Mucosa of descending colon (tissue), 3 donors: ENCODE data around the gene PTPRN2. TPM values are rescaled to one million over a fixed set of nuclear protein-coding genes. Genes with fewer than 3 reads are reported as not detected.
A peak's percentile ranks its signal among the peaks of the same experiment; 100 is the strongest.

Experiments
- ATAC-seq: fragments of 200-7000 bp; cut with Tn5 transposase; one replicate; pipeline ENCODE4 v1.9.1; 2020; ENCODE audit warnings: mild to moderate bottlenecking, moderate library complexity
- DNase-seq, 3 donors: peaks; one replicate each; pipeline ENCODE4 v3.0.0-alpha.2; 2020
- H3K36me3 ChIP-seq: fragments of 200-600 bp; one replicate; pipeline ENCODE4 v1.8.0; 2021; ENCODE audit warnings: low read depth, mild to moderate bottlenecking
- H3K4me1 ChIP-seq: fragments of 200-600 bp; one replicate; pipeline ENCODE4 v1.8.0; 2021; ENCODE audit warnings: low read depth, mild to moderate bottlenecking
- H3K4me3 ChIP-seq: fragments of 200-600 bp; one replicate; pipeline ENCODE4 v1.8.0; 2021; ENCODE audit warnings: mild to moderate bottlenecking
- H3K9me3 ChIP-seq: fragments of 200-600 bp; one replicate; pipeline ENCODE4 v1.8.0; 2021; ENCODE audit warnings: mild to moderate bottlenecking
- intact Hi-C, 2 donors: fragments of 100-400 bp; cut with DNase I in 1 of 2; cut with micrococcal nuclease in 1 of 2; formaldehyde crosslinking; loops; one replicate each; pipeline versions ENCODE4 v1.11.0 to v1.11.1; 2022; cut with DNase I, micrococcal nuclease
- total RNA-seq, 3 donors: library from RNA; stranded (reverse); fragmentation: NEBNext Ultra II Directional in 2 of 3; extraction: Animal tissue kit (Norgen Biotek cat#: 25700) in 2 of 3; gene quantifications; one replicate each; pipeline versions ENCODE4 v1.2.1 to v1.2.4, GENCODE V29; 2021 to 2023
- TF ChIP-seq, protein P1 (sequence below): fragments of 200-600 bp; IDR thresholded peaks from one replicate; pipeline ENCODE4 v1.8.0; 2022; ENCODE audit warnings: antibody characterized with exemption, mild to moderate bottlenecking
- donor health status: DM: no; HTN: no; CAD: no; lungs with moderate emphysema.
- donor health status: DM: no; HTN: no; CAD: no.
- donor health status: DM: no; HTN: yes; CAD: no.

Gene PTPRN2
- total RNA-seq, 3 donors from 2014 or later = 12.5 to 28.0 (median 26.2) TPM

DNA sequence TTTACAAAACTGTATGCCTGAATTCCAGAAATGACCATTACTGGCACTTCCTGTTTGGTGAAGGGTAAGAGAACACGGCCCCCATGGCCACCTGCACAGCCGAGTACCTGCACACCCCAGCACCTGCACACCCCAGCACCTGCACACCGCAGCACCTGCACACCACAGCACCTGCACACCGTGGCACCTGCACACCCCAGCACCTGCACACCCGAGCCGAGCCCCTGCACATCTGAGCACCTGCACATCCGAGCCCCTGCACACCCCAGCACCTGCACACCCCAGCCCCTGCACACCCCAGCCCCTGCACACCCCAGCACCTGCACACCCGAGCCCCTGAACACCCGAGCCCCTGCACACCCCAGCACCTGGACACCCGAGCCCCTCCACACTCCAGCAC lies 1007.3 kb downstream of the PTPRN2 start:
- Histone ChIP-seq H3K36me3 (no peaks in the 10 kb centered on the region), H3K9me3 (no peaks in the 10 kb centered on the region), H3K4me1 (peaks cover 8% of the 10 kb centered on the region), H3K4me3 (no peak overlapping the region)
- intact Hi-C loops = no loop called here
- ATAC-seq = no peak
- no peak for DNase-seq
- TF ChIP-seq, protein P1, sequence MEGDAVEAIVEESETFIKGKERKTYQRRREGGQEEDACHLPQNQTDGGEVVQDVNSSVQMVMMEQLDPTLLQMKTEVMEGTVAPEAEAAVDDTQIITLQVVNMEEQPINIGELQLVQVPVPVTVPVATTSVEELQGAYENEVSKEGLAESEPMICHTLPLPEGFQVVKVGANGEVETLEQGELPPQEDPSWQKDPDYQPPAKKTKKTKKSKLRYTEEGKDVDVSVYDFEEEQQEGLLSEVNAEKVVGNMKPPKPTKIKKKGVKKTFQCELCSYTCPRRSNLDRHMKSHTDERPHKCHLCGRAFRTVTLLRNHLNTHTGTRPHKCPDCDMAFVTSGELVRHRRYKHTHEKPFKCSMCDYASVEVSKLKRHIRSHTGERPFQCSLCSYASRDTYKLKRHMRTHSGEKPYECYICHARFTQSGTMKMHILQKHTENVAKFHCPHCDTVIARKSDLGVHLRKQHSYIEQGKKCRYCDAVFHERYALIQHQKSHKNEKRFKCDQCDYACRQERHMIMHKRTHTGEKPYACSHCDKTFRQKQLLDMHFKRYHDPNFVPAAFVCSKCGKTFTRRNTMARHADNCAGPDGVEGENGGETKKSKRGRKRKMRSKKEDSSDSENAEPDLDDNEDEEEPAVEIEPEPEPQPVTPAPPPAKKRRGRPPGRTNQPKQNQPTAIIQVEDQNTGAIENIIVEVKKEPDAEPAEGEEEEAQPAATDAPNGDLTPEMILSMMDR = no peak

DNA sequence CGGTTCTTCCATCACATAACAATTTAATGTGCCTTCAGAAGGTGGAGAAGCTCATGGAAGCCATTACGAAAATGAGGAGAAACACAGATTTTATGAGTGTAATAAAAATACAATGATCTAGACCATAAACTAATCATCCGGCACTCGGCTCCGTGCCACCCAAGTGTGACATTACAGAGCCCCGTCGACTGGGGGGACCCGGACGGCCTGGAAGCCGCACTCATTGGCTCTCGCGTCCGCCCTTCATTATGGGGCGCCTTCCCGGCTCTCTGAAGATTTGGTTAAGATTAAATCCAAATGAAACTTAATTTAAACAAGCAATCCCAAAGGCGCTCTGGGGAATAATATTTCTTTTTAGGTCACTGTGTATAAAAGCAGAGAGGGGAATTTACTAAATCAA lies 1008.2 kb downstream of the PTPRN2 start:
- ATAC-seq = peak; percentile 60
- TF ChIP-seq, protein P1 = no peak

DNA sequence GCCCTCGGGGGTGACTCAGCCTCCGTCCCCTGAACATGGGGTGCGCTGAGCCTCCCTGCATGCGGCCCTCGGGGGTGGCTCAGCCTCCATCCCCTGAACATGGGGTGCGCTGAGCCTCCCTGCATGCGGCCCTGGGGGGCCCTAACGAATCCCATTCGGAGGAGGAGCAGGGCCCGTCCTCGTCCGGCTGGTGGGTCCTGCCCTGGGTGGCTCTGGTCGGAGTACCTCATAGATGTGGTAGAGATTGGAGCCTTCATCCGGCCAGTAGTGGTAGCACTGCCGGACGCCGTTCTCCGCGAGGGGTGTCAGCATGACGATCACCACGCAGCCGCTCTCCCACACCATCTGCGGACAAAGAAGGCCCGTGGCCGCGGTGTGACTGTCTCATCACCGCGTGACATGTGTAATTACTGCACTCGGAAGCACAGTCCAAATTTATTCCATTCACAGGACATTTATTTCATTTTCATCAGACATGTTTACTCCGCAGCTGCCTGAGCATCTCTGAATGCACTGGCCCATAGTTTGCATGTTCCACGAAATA lies 1009.8 kb downstream of the PTPRN2 start:
- DNase-seq = no peak
- Histone ChIP-seq H3K4me1 (peaks cover 8% of the 10 kb centered on the region), H3K4me3 (no peak overlapping the region), H3K9me3 (no peaks in the 10 kb centered on the region), H3K36me3 (no peaks in the 10 kb centered on the region)
- TF ChIP-seq, protein P1 = no peak
- intact Hi-C loops = no loop called here
- ATAC-seq = no peak

More for the DNA sequence above, 1008.2 kb downstream of the PTPRN2 start:
- Histone ChIP-seq H3K36me3 (no peaks in the 10 kb centered on the region), H3K9me3 (no peaks in the 10 kb centered on the region), H3K4me3 (no peak overlapping the region), H3K4me1 (peaks cover 8% of the 10 kb centered on the region)
- intact Hi-C loops = no loop called here
- DNase-seq = peak in 2 of 3 donors; percentile 70 to 84

DNA sequence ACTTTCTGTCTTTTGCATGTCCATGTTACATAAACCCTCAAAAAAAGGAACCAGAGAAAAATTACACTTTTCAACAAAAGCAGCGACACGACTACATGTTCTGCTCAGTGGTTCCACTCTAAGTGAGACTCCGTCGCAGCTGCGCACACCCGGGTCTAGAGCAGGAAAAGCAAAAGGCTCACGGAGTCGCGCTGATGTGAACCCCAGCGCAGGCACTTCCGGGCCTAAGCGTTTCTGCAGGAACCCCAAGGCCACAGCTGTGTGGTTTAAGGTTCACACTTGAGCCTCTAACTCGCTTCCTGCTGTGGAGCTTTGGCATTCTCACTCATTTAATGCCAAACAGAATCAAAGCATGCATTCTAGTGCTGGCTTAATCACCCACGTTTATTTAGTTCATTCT lies 1010.6 kb downstream of the PTPRN2 start:
- no peaks in the 10 kb centered on the region for H3K9me3 ChIP-seq
- intact Hi-C loops = no loop called here
- H3K4me3 ChIP-seq = no peak overlapping the region
- H3K4me1 ChIP-seq = peaks cover 8% of the 10 kb centered on the region
- TF ChIP-seq, protein P1 = no peak
- no peak for ATAC-seq
- DNase-seq = no peak
- H3K36me3 ChIP-seq = no peaks in the 10 kb centered on the region

DNA sequence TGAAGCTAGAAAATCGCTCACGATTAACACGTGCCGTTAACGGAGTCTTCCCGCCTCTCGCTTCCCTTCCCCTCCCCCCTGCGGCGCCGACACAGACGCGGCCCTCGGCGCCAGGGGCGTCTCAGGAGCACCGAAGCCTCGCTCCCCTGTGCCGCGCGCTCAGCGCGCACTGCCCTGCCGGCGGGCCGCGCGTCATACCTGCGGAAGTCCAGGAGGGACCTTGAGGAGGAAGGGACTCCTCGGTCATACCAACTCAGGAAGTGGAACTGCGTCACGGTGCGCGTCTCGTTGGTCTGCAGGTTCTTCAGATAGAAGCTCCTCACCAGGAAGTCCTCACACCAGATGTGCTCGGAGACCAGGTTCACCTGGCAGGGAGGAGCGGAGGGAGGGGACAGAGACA lies 1011.2 kb downstream of the PTPRN2 start:
- H3K4me1 ChIP-seq = peaks cover 8% of the 10 kb centered on the region
- no peaks in the 10 kb centered on the region for H3K36me3 ChIP-seq
- H3K9me3 ChIP-seq = no peaks in the 10 kb centered on the region
- ATAC-seq = peak; percentile 92
- DNase-seq = peak; percentile 77 to 88 (median 85)
- TF ChIP-seq, protein P1 = no peak
- no peak overlapping the region for H3K4me3 ChIP-seq
- intact Hi-C loops = no loop called here

DNA sequence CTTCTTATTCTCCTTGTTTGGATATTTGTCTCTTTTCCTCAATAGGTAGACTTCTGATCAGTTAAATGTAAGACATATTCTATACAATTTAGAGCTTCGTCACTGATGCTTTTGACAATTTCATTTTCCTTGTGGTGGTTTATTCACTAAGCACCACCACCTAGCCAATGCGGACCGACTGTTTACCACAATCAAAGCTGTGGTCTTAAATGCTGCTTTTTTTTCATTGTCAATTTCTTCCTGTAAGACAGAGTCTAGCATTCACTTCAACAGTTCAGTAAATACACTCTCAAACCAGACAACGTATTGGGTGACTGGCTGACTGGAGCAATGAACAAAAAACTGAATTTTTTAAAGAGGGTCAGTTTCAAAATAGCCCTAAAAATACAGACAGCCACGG lies 1011.8 kb downstream of the PTPRN2 start:
- ATAC-seq (no peak), DNase-seq (no peak)
- no peaks in the 10 kb centered on the region for H3K9me3 ChIP-seq
- peaks cover 8% of the 10 kb centered on the region for H3K4me1 ChIP-seq
- H3K4me3 ChIP-seq = no peak overlapping the region
- intact Hi-C loops = no loop called here
- TF ChIP-seq, protein P1 = no peak
- no peaks in the 10 kb centered on the region for H3K36me3 ChIP-seq
